ENCODE measurements around the gene AGBL4.

DNA sequence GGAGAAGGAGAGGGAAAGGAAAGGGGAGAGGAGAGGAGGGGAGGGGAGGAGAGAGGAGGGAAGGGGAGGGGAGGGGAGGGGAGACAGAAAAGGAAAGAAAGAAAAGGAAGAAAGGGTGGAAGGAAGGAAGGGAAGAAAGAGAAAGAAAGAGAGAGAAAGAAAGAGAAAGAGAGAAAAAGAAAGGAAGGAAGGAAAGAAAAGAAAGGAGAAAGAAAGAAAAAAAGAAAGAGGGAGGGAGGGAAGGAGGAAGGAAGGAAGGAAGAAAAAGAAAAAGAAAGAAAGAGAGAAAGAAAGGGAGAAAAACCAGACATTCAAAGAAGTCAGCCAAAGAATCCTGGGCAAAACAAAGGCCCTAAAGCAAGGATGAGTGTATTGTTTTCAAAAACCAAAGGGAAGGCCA lies 1426.1 kb downstream of the AGBL4 start:
- no peak for TF ChIP-seq RAD21 (IDR thresholded peaks at IDR 0.05; ENCODE audit: low read depth)
- no peak for TF ChIP-seq CTCF (IDR thresholded peaks at IDR 0.05 in 2 of 3, conservative IDR thresholded peaks at IDR 0.05 in 1 of 3; ENCODE audit: borderline replicate concordance in 1 of 3, insufficient read depth in 1 of 3, low read depth in 2 of 3, low read length in 2 of 3)
- TF ChIP-seq MAX (IDR thresholded peaks at IDR 0.05): no peak
- TF ChIP-seq ZNF274 (IDR thresholded peaks at IDR 0.05; ENCODE audit: low read depth, low read length): no peak
- TF ChIP-seq JUND (IDR thresholded peaks at IDR 0.05): no peak
- TF ChIP-seq EZH2 (IDR thresholded peaks at IDR 0.05): no peak
- TF ChIP-seq POLR2A (IDR thresholded peaks at IDR 0.05; ENCODE audit: borderline replicate concordance, extremely low read depth, insufficient read depth, insufficient read length): no peak
- TF ChIP-seq ZFX (IDR thresholded peaks at IDR 0.05): no peak
- TF ChIP-seq POLR2AphosphoS5 (IDR thresholded peaks at IDR 0.05; ENCODE audit: low read depth, low read length): no peak

Measured in HCT116 (cell line).